Activated naive CD4-positive, alpha-beta T cell treated with anti-CD3 and anti-CD28 coated beads, Interleukin-2, amount 50 U/mL, for 72 hours (primary cell): ENCODE data around the gene PIPOX. TPM values are rescaled to one million over a fixed set of nuclear protein-coding genes. Genes with fewer than 3 reads are reported as not detected.

ENCODE experiments used
- ATAC-seq, 2 donors: fragments of 150-1000 bp; cut with Tn5 transposase; 2 replicates each; pipeline ENCODE4 v1.10.0; 2021; ENCODE audit warnings: mild to moderate bottlenecking in 2 of 2, moderate library complexity in 2 of 2
- DNase-seq, 2 donors: peaks; one replicate each; pipeline ENCODE4 v3.0.0; 2021 to 2022; ENCODE audit warnings: low spot score in 2 of 2
- H3K27ac Mint-ChIP-seq, 2 donors: one replicate each; pipeline ENCODE4 v1.8.0; 2022; ENCODE audit warnings: mild to moderate bottlenecking in 2 of 2, mixed read lengths in 2 of 2
- H3K36me3 Mint-ChIP-seq, 2 donors: one replicate each; pipeline ENCODE4 v1.8.0; 2022; ENCODE audit warnings: mixed read lengths in 2 of 2
- H3K9me3 Mint-ChIP-seq, 2 donors: one replicate each; pipeline ENCODE4 v1.8.0; 2022; ENCODE audit warnings: mixed read lengths in 2 of 2
- total RNA-seq, 2 donors: library from RNA; stranded (reverse); gene quantifications; one replicate each; pipeline ENCODE4 v1.2.3, GENCODE V29; 2022

Gene PIPOX
- total RNA-seq, 2 donors from 2014 or later: 3.0 to 8.8 TPM

- Mint-ChIP-seq H3K9me3 (no peaks in the 10 kb centered on the region), H3K27ac (no peak overlapping the region), H3K36me3 (no peaks in the 10 kb centered on the region)
- ATAC-seq (no peak), DNase-seq (no peak)
Observed at GRCh38 chr17:29014716-29015115, 28.2 kb upstream of the PIPOX start.

- Mint-ChIP-seq H3K9me3 (no peaks in the 10 kb centered on the region), H3K36me3 (peaks cover 0 to 7% of the 10 kb centered on the region in 2 donors), H3K27ac (no peak overlapping the region)
- ATAC-seq: no peak
- no peak for DNase-seq
Observed at GRCh38 chr17:29016345-29017210, 26.4 kb upstream of the PIPOX start.

GRCh38 chr17:29018788-29019474 is 24.0 kb upstream of the PIPOX start:
- ATAC-seq: no peak
- H3K36me3 Mint-ChIP-seq: peaks cover 0 to 7% of the 10 kb centered on the region in 2 donors
- no peaks in the 10 kb centered on the region for H3K9me3 Mint-ChIP-seq
- H3K27ac Mint-ChIP-seq: no peak overlapping the region
- no peak for DNase-seq

- peaks cover 0 to 7% of the 10 kb centered on the region in 2 donors for H3K36me3 Mint-ChIP-seq
- H3K9me3 Mint-ChIP-seq: no peaks in the 10 kb centered on the region
- no peak for ATAC-seq
- H3K27ac Mint-ChIP-seq: no peak overlapping the region
- DNase-seq: no peak
Observed at GRCh38 chr17:29019475-29020181, 23.3 kb upstream of the PIPOX start.

- no peak overlapping the region for H3K27ac Mint-ChIP-seq
- H3K36me3 Mint-ChIP-seq: peaks cover 0 to 7% of the 10 kb centered on the region in 2 donors
- ATAC-seq (no peak), DNase-seq (no peak)
- H3K9me3 Mint-ChIP-seq: no peaks in the 10 kb centered on the region
Observed at GRCh38 chr17:29020576-29020975, 22.4 kb upstream of the PIPOX start.

- DNase-seq (no peak), ATAC-seq (no peak)
- peaks cover 0 to 7% of the 10 kb centered on the region in 2 donors for H3K36me3 Mint-ChIP-seq
- H3K9me3 Mint-ChIP-seq: no peaks in the 10 kb centered on the region
- H3K27ac Mint-ChIP-seq: no peak overlapping the region
Observed at GRCh38 chr17:29021226-29021625, 21.7 kb upstream of the PIPOX start.

- no peaks in the 10 kb centered on the region for H3K9me3 Mint-ChIP-seq
- no peak overlapping the region for H3K27ac Mint-ChIP-seq
- DNase-seq: no peak
- ATAC-seq: no peak
- H3K36me3 Mint-ChIP-seq: peaks cover 0 to 7% of the 10 kb centered on the region in 2 donors
Observed at GRCh38 chr17:29022074-29022473, 20.9 kb upstream of the PIPOX start.

- peak overlapping the region in 1 of 2 donors; percentile 83 for H3K27ac Mint-ChIP-seq
- no peak for DNase-seq
- no peaks in the 10 kb centered on the region for H3K9me3 Mint-ChIP-seq
- H3K36me3 Mint-ChIP-seq: peaks cover 0 to 7% of the 10 kb centered on the region in 2 donors
- no peak for ATAC-seq
Observed at GRCh38 chr17:29024316-29024952, 18.5 kb upstream of the PIPOX start.

GRCh38 chr17:29031488-29031887 is 11.5 kb upstream of the PIPOX start:
- H3K9me3 Mint-ChIP-seq: peaks cover 5 to 6% of the 10 kb centered on the region in 2 donors
- H3K27ac Mint-ChIP-seq: no peak overlapping the region
- ATAC-seq (no peak), DNase-seq (no peak)
- peaks cover 9 to 11% of the 10 kb centered on the region in 2 donors for H3K36me3 Mint-ChIP-seq

GRCh38 chr17:29032013-29032856 is 10.7 kb upstream of the PIPOX start:
- Mint-ChIP-seq H3K27ac (no peak overlapping the region), H3K36me3 (peaks cover 9 to 11% of the 10 kb centered on the region in 2 donors), H3K9me3 (peaks cover 5 to 6% of the 10 kb centered on the region in 2 donors)
- ATAC-seq (no peak), DNase-seq (no peak)

- ATAC-seq: no peak
- Mint-ChIP-seq H3K9me3 (peaks cover 5 to 6% of the 10 kb centered on the region in 2 donors), H3K36me3 (peaks cover 9 to 11% of the 10 kb centered on the region in 2 donors)
Observed at GRCh38 chr17:29032857-29033197, 10.1 kb upstream of the PIPOX start.

GRCh38 chr17:29034510-29034909 is 8.4 kb upstream of the PIPOX start:
- Mint-ChIP-seq H3K36me3 (peaks cover 9 to 11% of the 10 kb centered on the region in 2 donors), H3K27ac (no peak overlapping the region), H3K9me3 (peaks cover 5 to 6% of the 10 kb centered on the region in 2 donors)
- ATAC-seq (no peak), DNase-seq (no peak)

More at GRCh38 chr17:29032857-29033197, 10.1 kb upstream of the PIPOX start:
- no peak for DNase-seq
- no peak overlapping the region for H3K27ac Mint-ChIP-seq

GRCh38 chr17:29036584-29036983 is 6.4 kb upstream of the PIPOX start:
- Mint-ChIP-seq H3K36me3 (peaks cover 9 to 11% of the 10 kb centered on the region in 2 donors), H3K27ac (no peak overlapping the region), H3K9me3 (peaks cover 5 to 6% of the 10 kb centered on the region in 2 donors)
- ATAC-seq (no peak), DNase-seq (no peak)

GRCh38 chr17:29037739-29038084 is 5.2 kb upstream of the PIPOX start:
- Mint-ChIP-seq H3K36me3 (peaks cover 9 to 11% of the 10 kb centered on the region in 2 donors), H3K27ac (no peak overlapping the region), H3K9me3 (peaks cover 5 to 6% of the 10 kb centered on the region in 2 donors)
- ATAC-seq (no peak), DNase-seq (no peak)

GRCh38 chr17:29038085-29038795 is 4.7 kb upstream of the PIPOX start:
- Mint-ChIP-seq H3K9me3 (peaks cover 5 to 6% of the 10 kb centered on the region in 2 donors), H3K36me3 (peaks cover 9 to 11% of the 10 kb centered on the region in 2 donors), H3K27ac (no peak overlapping the region)
- DNase-seq: no peak
- ATAC-seq: no peak
